Upper lobe of left lung (tissue), 4 donors: ENCODE results near the gene KRT7.

Experiments used
- EP300 ChIP-seq, 4 donors: sonication (generic); formaldehyde crosslinking; IDR thresholded peaks; one replicate each; pipeline ENCODE4 v1.5.1; 2017; ENCODE audit warnings: antibody characterized with exemption in 4 of 4, control low read depth in 2 of 4
- POLR2A ChIP-seq, 4 donors: fragments of 450-650 bp; IDR thresholded peaks; one replicate each; pipeline ENCODE4 v1.5.1; 2016 to 2017; ENCODE audit warnings: antibody characterized with exemption in 4 of 4, mild to moderate bottlenecking in 2 of 4
- TF ChIP-seq, protein P1 (sequence below), 6 experiments: fragments of 450-650 bp in 4 of 6; fragments of 200-600 bp in 2 of 6; sonication (generic) in 2 of 6; IDR thresholded peaks; one replicate each; pipeline ENCODE4 v1.5.1; 2016 to 2019; ENCODE audit warnings: antibody characterized with exemption in 6 of 6

- TF ChIP-seq POLR2A (IDR thresholded peaks at IDR 0.05): no peak
- TF ChIP-seq, protein P1, sequence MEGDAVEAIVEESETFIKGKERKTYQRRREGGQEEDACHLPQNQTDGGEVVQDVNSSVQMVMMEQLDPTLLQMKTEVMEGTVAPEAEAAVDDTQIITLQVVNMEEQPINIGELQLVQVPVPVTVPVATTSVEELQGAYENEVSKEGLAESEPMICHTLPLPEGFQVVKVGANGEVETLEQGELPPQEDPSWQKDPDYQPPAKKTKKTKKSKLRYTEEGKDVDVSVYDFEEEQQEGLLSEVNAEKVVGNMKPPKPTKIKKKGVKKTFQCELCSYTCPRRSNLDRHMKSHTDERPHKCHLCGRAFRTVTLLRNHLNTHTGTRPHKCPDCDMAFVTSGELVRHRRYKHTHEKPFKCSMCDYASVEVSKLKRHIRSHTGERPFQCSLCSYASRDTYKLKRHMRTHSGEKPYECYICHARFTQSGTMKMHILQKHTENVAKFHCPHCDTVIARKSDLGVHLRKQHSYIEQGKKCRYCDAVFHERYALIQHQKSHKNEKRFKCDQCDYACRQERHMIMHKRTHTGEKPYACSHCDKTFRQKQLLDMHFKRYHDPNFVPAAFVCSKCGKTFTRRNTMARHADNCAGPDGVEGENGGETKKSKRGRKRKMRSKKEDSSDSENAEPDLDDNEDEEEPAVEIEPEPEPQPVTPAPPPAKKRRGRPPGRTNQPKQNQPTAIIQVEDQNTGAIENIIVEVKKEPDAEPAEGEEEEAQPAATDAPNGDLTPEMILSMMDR (IDR thresholded peaks at IDR 0.05): no peak
- TF ChIP-seq EP300 (IDR thresholded peaks at IDR 0.05): peak in 1 of 4 donors; percentile 80
These were observed 29.7 kb upstream of the KRT7 start for GRCh38 chr12:52203079-52203921.
